ENCODE measurements around the gene SLC22A23. TPM values are rescaled to one million over a fixed set of nuclear protein-coding genes. Genes with fewer than 3 reads are reported as not detected.

The SLC22A23 gene
- total RNA-seq, 1 experiment from 2014 or later = 6.8 TPM

DNA sequence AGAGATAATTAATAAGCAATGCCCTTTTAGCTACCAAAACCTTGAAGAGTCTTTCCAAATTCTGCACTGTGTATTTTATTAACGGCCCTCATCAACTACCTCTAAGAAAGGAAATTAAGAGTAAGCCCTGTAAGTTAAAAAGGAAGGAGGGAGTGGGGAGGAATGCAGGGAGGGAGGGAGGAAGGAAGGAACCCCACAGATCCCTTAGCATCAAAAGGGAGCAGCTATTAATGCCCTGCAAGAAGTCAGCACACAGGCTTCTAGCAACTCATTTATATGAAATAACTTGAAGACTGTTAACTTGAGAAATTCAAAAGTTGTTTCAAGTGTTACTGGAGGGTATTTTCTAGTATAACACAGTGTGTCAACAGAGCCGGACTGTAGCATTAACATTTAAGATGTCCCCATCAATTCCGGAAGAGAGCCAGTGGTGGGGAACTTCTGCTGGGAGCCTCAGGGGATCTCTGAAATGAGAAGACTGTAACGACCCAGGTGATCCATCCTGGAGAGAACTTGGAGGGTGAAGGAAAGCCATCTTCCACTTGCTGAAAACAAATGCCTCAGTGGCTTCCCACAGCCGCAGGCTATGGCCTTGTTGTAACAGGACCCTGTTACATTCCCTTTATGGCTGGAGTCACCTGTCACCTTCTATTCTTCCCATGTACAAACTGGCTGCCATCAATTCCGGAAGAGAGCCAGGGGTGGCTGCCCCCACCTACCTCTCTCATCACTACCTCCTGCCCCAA lies 33.2 kb downstream of the SLC22A23 start:
- Histone ChIP-seq H2BK12ac (ENCODE audit: insufficient read length, low read depth, low read length) (no peak overlapping the region), H3K27me3 (ENCODE audit: insufficient read depth, low read length) (no peaks in the 10 kb centered on the region), H3K14ac (ENCODE audit: insufficient read depth, low read length) (no peak overlapping the region), H4K91ac (ENCODE audit: insufficient read length, low read depth, low read length) (no peak overlapping the region), H4K5ac (ENCODE audit: insufficient read length, low read depth, low read length) (no peak overlapping the region), H3K4me2 (ENCODE audit: insufficient read depth, insufficient read length, low read length) (peak overlapping the region; percentile 7), H2BK20ac (ENCODE audit: low read depth, low read length, poor library complexity, severe bottlenecking) (no peak overlapping the region), H3K23me2 (ENCODE audit: insufficient read length, low read depth, low read length, poor library complexity, severe bottlenecking) (no peaks in the 10 kb centered on the region), H2AFZ (ENCODE audit: low read length) (no peak overlapping the region), H3K4me1 (ENCODE audit: insufficient read depth, low read length) (peaks cover 28% of the 10 kb centered on the region; the same call in 1 of the 2 replicates), H2BK15ac (ENCODE audit: low read depth, low read length) (no peak overlapping the region), H4K20me1 (ENCODE audit: control insufficient read depth, insufficient read depth, insufficient read length) (no peaks in the 10 kb centered on the region), H3K4ac (ENCODE audit: low read depth, low read length) (no peak overlapping the region), H3K9me3 (ENCODE audit: control insufficient read depth, low read depth, low read length) (no peaks in the 10 kb centered on the region), H3K79me1 (ENCODE audit: insufficient read depth, low read depth, low read length, poor library complexity, severe bottlenecking) (no peaks in the 10 kb centered on the region), H3K9ac (ENCODE audit: extremely low read depth, insufficient read length, low read length) (no peak overlapping the region), H2BK120ac (ENCODE audit: low read depth, low read length, poor library complexity, severe bottlenecking) (no peak overlapping the region), H2BK5ac (ENCODE audit: insufficient read length, low read length) (no peak overlapping the region), H3K56ac (ENCODE audit: insufficient read length, low read depth, low read length) (no peak overlapping the region), H3K18ac (ENCODE audit: insufficient read length, low read depth, low read length) (no peak overlapping the region), H3K23ac (ENCODE audit: insufficient read length, low read depth, low read length) (no peak overlapping the region), H4K8ac (replicated peaks; ENCODE audit: insufficient read length, low read depth, low read length) (no peak overlapping the region), H3K79me2 (ENCODE audit: insufficient read depth, low read length) (peaks cover 7% of the 10 kb centered on the region; the same call in 1 of the 2 replicates), H3T11ph (ENCODE audit: low read length) (no peak overlapping the region), H3K27ac (ENCODE audit: insufficient read length, low read depth, low read length) (peak overlapping the region; percentile 10), H2AK5ac (ENCODE audit: insufficient read length, low read length) (no peak overlapping the region)
- WGBS (ENCODE audit: extremely low coverage, insufficient read length, low lambda C conversion rate) = no CpG with 5 or more reads among the region's 6 CpGs
- Mint-ChIP-seq H3K9me3 (no peaks in the 10 kb centered on the region; a peak in 1 of 5 replicates), H3K36me3 (ENCODE audit: insufficient read depth in 1 of 3, low read depth in 3 of 3) (peaks cover 0 to 4% (median 0%) of the 10 kb centered on the region in 3 experiments; a peak in 1 of 7 replicates), H3K27me3 (ENCODE audit: low read depth) (no peaks in the 10 kb centered on the region; the same call in 1 of the 2 replicates), H3K27ac (peak overlapping the region; percentile 15 to 92 (median 50); a peak in 6 of 7 replicates), H3K4me1 (peaks cover 71 to 73% of the 10 kb centered on the region in 2 experiments), H3K4me3 (peak overlapping the region; percentile 29 to 47)
- peak; percentile 80 for DNase-seq
- TF ChIP-seq, protein P1, sequence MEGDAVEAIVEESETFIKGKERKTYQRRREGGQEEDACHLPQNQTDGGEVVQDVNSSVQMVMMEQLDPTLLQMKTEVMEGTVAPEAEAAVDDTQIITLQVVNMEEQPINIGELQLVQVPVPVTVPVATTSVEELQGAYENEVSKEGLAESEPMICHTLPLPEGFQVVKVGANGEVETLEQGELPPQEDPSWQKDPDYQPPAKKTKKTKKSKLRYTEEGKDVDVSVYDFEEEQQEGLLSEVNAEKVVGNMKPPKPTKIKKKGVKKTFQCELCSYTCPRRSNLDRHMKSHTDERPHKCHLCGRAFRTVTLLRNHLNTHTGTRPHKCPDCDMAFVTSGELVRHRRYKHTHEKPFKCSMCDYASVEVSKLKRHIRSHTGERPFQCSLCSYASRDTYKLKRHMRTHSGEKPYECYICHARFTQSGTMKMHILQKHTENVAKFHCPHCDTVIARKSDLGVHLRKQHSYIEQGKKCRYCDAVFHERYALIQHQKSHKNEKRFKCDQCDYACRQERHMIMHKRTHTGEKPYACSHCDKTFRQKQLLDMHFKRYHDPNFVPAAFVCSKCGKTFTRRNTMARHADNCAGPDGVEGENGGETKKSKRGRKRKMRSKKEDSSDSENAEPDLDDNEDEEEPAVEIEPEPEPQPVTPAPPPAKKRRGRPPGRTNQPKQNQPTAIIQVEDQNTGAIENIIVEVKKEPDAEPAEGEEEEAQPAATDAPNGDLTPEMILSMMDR (conservative IDR thresholded peaks at IDR 0.05) = no peak
